Panc1 (cell line): Measurements from ENCODE around the gene LPP.

ENCODE experiments used
- TCF7L2 ChIP-seq: IDR thresholded peaks from 2 replicates; pipeline ENCODE4 v1.6.1; 2011; ENCODE audit warnings: mild to moderate bottlenecking, low read depth, low read length, inconsistent platforms
- TF ChIP-seq, protein P1 (sequence below): fragments of 450-650 bp; IDR thresholded peaks from 2 replicates; pipeline ENCODE4 v1.5.1; 2017; ENCODE audit warnings: mild to moderate bottlenecking

DNA sequence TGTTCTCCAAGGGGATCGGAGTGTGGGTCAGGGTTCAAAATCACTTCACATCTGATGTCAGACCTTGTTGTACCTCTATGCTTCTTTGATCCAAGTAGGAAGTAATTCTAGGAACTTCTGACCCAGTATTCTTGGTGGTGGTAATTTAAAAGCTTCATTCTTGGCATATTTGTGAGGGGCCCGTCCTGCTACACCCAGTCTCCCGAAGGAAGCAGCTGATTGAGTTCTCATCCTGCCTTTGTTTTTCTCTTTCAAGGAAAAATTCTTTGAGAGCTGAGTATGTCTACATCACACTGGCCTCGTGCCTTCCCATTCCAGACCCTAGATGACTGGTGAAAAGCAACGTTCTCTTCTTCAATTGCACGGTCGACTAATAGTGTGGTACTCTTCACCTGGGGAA, 783.4 kb downstream of the LPP start:
- TF ChIP-seq, protein P1, sequence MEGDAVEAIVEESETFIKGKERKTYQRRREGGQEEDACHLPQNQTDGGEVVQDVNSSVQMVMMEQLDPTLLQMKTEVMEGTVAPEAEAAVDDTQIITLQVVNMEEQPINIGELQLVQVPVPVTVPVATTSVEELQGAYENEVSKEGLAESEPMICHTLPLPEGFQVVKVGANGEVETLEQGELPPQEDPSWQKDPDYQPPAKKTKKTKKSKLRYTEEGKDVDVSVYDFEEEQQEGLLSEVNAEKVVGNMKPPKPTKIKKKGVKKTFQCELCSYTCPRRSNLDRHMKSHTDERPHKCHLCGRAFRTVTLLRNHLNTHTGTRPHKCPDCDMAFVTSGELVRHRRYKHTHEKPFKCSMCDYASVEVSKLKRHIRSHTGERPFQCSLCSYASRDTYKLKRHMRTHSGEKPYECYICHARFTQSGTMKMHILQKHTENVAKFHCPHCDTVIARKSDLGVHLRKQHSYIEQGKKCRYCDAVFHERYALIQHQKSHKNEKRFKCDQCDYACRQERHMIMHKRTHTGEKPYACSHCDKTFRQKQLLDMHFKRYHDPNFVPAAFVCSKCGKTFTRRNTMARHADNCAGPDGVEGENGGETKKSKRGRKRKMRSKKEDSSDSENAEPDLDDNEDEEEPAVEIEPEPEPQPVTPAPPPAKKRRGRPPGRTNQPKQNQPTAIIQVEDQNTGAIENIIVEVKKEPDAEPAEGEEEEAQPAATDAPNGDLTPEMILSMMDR, result no peak
- TF ChIP-seq TCF7L2, result no peak
